IPS-18c (cell line): Measurements from ENCODE around the gene ITGAE.
"Not testable (repeated sequence)": the region's sequence is repeated elsewhere in the genome, so short reads cannot be mapped to it uniquely, and the experiment has no call there.

ENCODE experiments used
- H3K4me3 ChIP-seq: 2 replicates; pipeline ENCODE4 v1.7.0; 2013; ENCODE audit warnings: low read depth, mild to moderate bottlenecking, low read length, moderate library complexity; ENCODE audit not compliant: insufficient read depth
- H3K9me3 ChIP-seq: one replicate; pipeline ENCODE4 v1.6.1; 2013; ENCODE audit warnings: mild to moderate bottlenecking, low read length, moderate library complexity; ENCODE audit not compliant: control insufficient read depth, insufficient read depth

Gene ITGAE

GRCh38 chr17:3724378-3725077 lies 76.5 kb downstream of the ITGAE start:
- peak overlapping the region; percentile 95 for H3K4me3 ChIP-seq
- no peaks in the 10 kb centered on the region for H3K9me3 ChIP-seq

- no peaks in the 10 kb centered on the region for H3K9me3 ChIP-seq
- peak within 1 kb of the TSS; percentile 95 for H3K4me3 ChIP-seq
Observed at GRCh38 chr17:3723556-3724377, 77.2 kb downstream of the ITGAE start, which contains the start of gene HASPIN. Gene HASPIN (plus strand): TSS chr17:3723903. CDS start chr17:3723936, 33 bp downstream.

- Histone ChIP-seq H3K9me3 (no peaks in the 10 kb centered on the region), H3K4me3 (peak overlapping the region; percentile 95)
Observed at GRCh38 chr17:3723188-3723555, 77.8 kb downstream of the ITGAE start.

GRCh38 chr17:3722716-3723115 lies 78.3 kb downstream of the ITGAE start:
- Histone ChIP-seq H3K4me3 (peak overlapping the region; percentile 95), H3K9me3 (no peaks in the 10 kb centered on the region)

- Histone ChIP-seq H3K4me3 (no peak overlapping the region), H3K9me3 (no peaks in the 10 kb centered on the region)
Observed at GRCh38 chr17:3719265-3719664, 81.7 kb downstream of the ITGAE start.

- H3K9me3 ChIP-seq: no peaks in the 10 kb centered on the region
Observed at GRCh38 chr17:3718201-3718600, 82.8 kb downstream of the ITGAE start.

GRCh38 chr17:3715296-3715695 lies 85.7 kb downstream of the ITGAE start:
- Histone ChIP-seq H3K4me3 (no peak overlapping the region), H3K9me3 (no peaks in the 10 kb centered on the region)

More at GRCh38 chr17:3718201-3718600, 82.8 kb downstream of the ITGAE start:
- H3K4me3 ChIP-seq: no peak overlapping the region

GRCh38 chr17:3712811-3713463 lies 88.1 kb downstream of the ITGAE start:
- Histone ChIP-seq H3K4me3 (no peak overlapping the region), H3K9me3 (no peaks in the 10 kb centered on the region)

- no peak overlapping the region for H3K4me3 ChIP-seq
- no peaks in the 10 kb centered on the region for H3K9me3 ChIP-seq
Observed at GRCh38 chr17:3710951-3711383, 90.0 kb downstream of the ITGAE start.

GRCh38 chr17:3708366-3708765 lies 92.6 kb downstream of the ITGAE start:
- Histone ChIP-seq H3K9me3 (no peaks in the 10 kb centered on the region), H3K4me3 (no peak overlapping the region)

- not testable (repeated sequence) for H3K9me3 ChIP-seq, H3K4me3 ChIP-seq
Observed at GRCh38 chr17:3705718-3705984, 95.3 kb downstream of the ITGAE start.

- Histone ChIP-seq H3K4me3 (no peak overlapping the region), H3K9me3 (no peaks in the 10 kb centered on the region)
Observed at GRCh38 chr17:3704931-3705717, 95.9 kb downstream of the ITGAE start.

GRCh38 chr17:3702041-3702539 lies 98.9 kb downstream of the ITGAE start:
- H3K4me3 ChIP-seq, H3K9me3 ChIP-seq: not testable (repeated sequence)

- Histone ChIP-seq H3K4me3 (no peak overlapping the region), H3K9me3 (peaks cover 8% of the 10 kb centered on the region)
Observed at GRCh38 chr17:3699951-3700350, 101.0 kb downstream of the ITGAE start.

- Histone ChIP-seq H3K9me3 (peaks cover 8% of the 10 kb centered on the region), H3K4me3 (no peak overlapping the region)
Observed at GRCh38 chr17:3698139-3698538, 102.8 kb downstream of the ITGAE start.

- Histone ChIP-seq H3K9me3 (peaks cover 8% of the 10 kb centered on the region), H3K4me3 (no peak overlapping the region)
Observed at GRCh38 chr17:3697103-3697476, 103.9 kb downstream of the ITGAE start.

GRCh38 chr17:3695723-3696411 lies 105.1 kb downstream of the ITGAE start, which contains the start of gene P2RX5:
Gene P2RX5 (minus strand): TSS chr17:3696155. CDS start chr17:3696005, 150 bp downstream.
- H3K9me3 ChIP-seq: peaks cover 8% of the 10 kb centered on the region
- peak within 1 kb of the TSS; percentile 57 for H3K4me3 ChIP-seq
